OCI-LY7 (cell line): ENCODE data around the gene TTLL5. TPM values are rescaled to one million over a fixed set of nuclear protein-coding genes. Genes with fewer than 3 reads are reported as not detected.
A peak's percentile ranks its signal among the peaks of the same experiment; 100 is the strongest.

Experiments used
- BruUV-seq: library from RNA; stranded (reverse); fragments of 400-500 nt; replicated peaks from 2 replicates; lab custom pipeline; 2021; lab: Mats Ljungman, UMichigan
- CTCF ChIA-PET: fragments of 300-600 bp; sonication (Branson Sonifier 250); formaldehyde crosslinking; loops from one replicate; lab custom pipeline; 2022; ENCODE audit warnings: antibody characterized with exemption; ENCODE audit not compliant: unreplicated experiment; lab: Charles Lee
- POLR2A ChIA-PET: fragments of 300-600 bp; sonication (Branson Sonifier 250); formaldehyde crosslinking; loops from one replicate; lab custom pipeline; 2022; ENCODE audit warnings: antibody characterized with exemption; lab: Charles Lee
- DNase-seq: peaks from one replicate; pipeline ENCODE4 v3.0.0-alpha.2; 2015; ENCODE audit warnings: low spot score
- H2AFZ ChIP-seq: fragments of 200-600 bp; sonication (generic), shearing (Covaris generic); 2 replicates; pipeline ENCODE4 v1.6.1; 2014; ENCODE audit warnings: mild to moderate bottlenecking, antibody characterized with exemption, low read length, moderate library complexity
- H3K27ac ChIP-seq: fragments of 200-600 bp; sonication (generic); 2 replicates; pipeline ENCODE4 v1.5.1; 2014; ENCODE audit warnings: mixed run types, low read depth, mild to moderate bottlenecking, moderate library complexity, low read length, inconsistent platforms; ENCODE audit not compliant: poor library complexity, severe bottlenecking
- H3K36me3 ChIP-seq: fragments of 200-600 bp; sonication (generic); 2 replicates; pipeline ENCODE4 v1.6.1; 2014; ENCODE audit warnings: mild to moderate bottlenecking, antibody characterized with exemption, low read length, moderate library complexity, mixed read lengths; ENCODE audit not compliant: insufficient read depth
- H3K4me1 ChIP-seq: fragments of 200-600 bp; sonication (generic); 2 replicates; pipeline ENCODE4 v1.5.1; 2014; ENCODE audit warnings: mild to moderate bottlenecking, low read length; ENCODE audit not compliant: insufficient read depth, poor library complexity, severe bottlenecking
- H3K4me2 ChIP-seq: fragments of 200-600 bp; sonication (generic); 2 replicates; pipeline ENCODE4 v1.6.1; 2014; ENCODE audit warnings: mild to moderate bottlenecking, low read length
- H3K4me3 ChIP-seq: fragments of 200-600 bp; sonication (generic); 2 replicates; pipeline ENCODE4 v1.5.1; 2014; ENCODE audit warnings: mild to moderate bottlenecking, low read depth, low read length; ENCODE audit not compliant: poor library complexity, severe bottlenecking
- H3K79me2 ChIP-seq: fragments of 200-600 bp; sonication (generic); 2 replicates; pipeline ENCODE4 v1.6.1; 2016; ENCODE audit warnings: low read depth, mild to moderate bottlenecking, low read length, moderate library complexity, mixed read lengths; ENCODE audit not compliant: insufficient read depth
- H3K9me2 ChIP-seq: fragments of 200-600 bp; sonication (generic); 2 replicates; pipeline ENCODE4 v1.6.1; 2016; ENCODE audit warnings: mild to moderate bottlenecking, low read length, mixed read lengths; ENCODE audit not compliant: insufficient read depth
- H3K9me3 ChIP-seq: fragments of 200-600 bp; sonication (generic); 2 replicates; pipeline ENCODE4 v1.6.1; 2014; ENCODE audit warnings: mild to moderate bottlenecking, mixed run types, low read length, mixed read lengths
- H4K20me1 ChIP-seq: fragments of 200-600 bp; sonication (generic); 2 replicates; pipeline ENCODE4 v1.6.1; 2014; ENCODE audit warnings: mild to moderate bottlenecking, antibody characterized with exemption, low read length, moderate library complexity, mixed read lengths; ENCODE audit not compliant: insufficient read depth
- CTCF ChIP-seq: fragments of 200-600 bp; sonication (generic); conservative IDR thresholded peaks from 2 replicates; pipeline ENCODE4 v1.5.1; 2014; ENCODE audit warnings: mild to moderate bottlenecking, antibody characterized with exemption, low read length, moderate library complexity, mixed read lengths
- EZH2phosphoT487 ChIP-seq: fragments of 200-600 bp; sonication (generic); IDR thresholded peaks from 2 replicates; pipeline ENCODE4 v1.6.1; 2018; ENCODE audit warnings: low read depth, borderline replicate concordance, mild to moderate bottlenecking, mixed run types, antibody characterized with exemption, low read length, moderate library complexity, mixed read lengths
- intact Hi-C: fragments of 100-400 bp; cut with micrococcal nuclease; formaldehyde crosslinking; loops from one replicate; pipeline ENCODE4 v1.10.0; 2022; ENCODE audit not compliant: unreplicated experiment
- total RNA-seq, 2 experiments: library from RNA; depleted of rRNA in 1 of 2; stranded (reverse); fragments of >200 nt in 1 of 2; shearing (Covaris generic) in 1 of 2; gene quantifications; 2 replicates each; pipeline ENCODE4 v1.2.3, GENCODE V29; 2014 to 2022

Gene TTLL5
- total RNA-seq, 2 experiments from 2014 or later = 34.3 to 55.6 TPM

GRCh38 chr14:75981426-75982265, 320.6 kb downstream of the TTLL5 start, which contains the start of gene TGFB3:
Gene TGFB3, minus strand, starts transcription at chr14:75981995. Its CDS starts 1,102 bp downstream, at chr14:75980893.
- H3K27ac ChIP-seq = no peak within 1 kb of the TSS
- no peaks in the 10 kb centered on the region for H3K9me3 ChIP-seq
- intact Hi-C loops = loop anchor here (1.0 kb wide), 2 partner anchors 75 to 272 kb away; no protein-coding TSS in a partner anchor
- ChIA-PET POLR2A (interaction anchor here (0.5 to 1.2 kb wide), 5 partner anchors 75 to 1205 kb away, joined by 3 to 5 read pairs (median 3); no protein-coding TSS in a partner anchor), CTCF (interaction anchor here (1.2 kb wide), 1 partner anchor 75 kb away, joined by 3 read pairs; no protein-coding TSS in a partner anchor)
- no TSS peak for BruUV-seq
- H3K4me3 ChIP-seq = peak within 1 kb of the TSS; percentile 76
- peak within 1 kb of the TSS; percentile 98 for H3K4me2 ChIP-seq
- peaks cover 50% of the 10 kb centered on the region for H3K4me1 ChIP-seq
- H3K36me3 ChIP-seq = no peaks in the 10 kb centered on the region
- H3K79me2 ChIP-seq = no peaks in the 10 kb centered on the region
- H2AFZ ChIP-seq = peak within 1 kb of the TSS; percentile 96
- no peaks in the 10 kb centered on the region for H4K20me1 ChIP-seq
- DNase-seq = peak; percentile 35
- TF ChIP-seq EZH2phosphoT487 (no peak), CTCF (no peak)
- no peaks in the 10 kb centered on the region for H3K9me2 ChIP-seq

GRCh38 chr14:75982266-75983018, 321.4 kb downstream of the TTLL5 start:
- H4K20me1 ChIP-seq = no peaks in the 10 kb centered on the region
- intact Hi-C loops = loop anchor here (1.0 kb wide), 2 partner anchors 76 to 273 kb away; no protein-coding TSS in a partner anchor
- H3K9me3 ChIP-seq = no peaks in the 10 kb centered on the region
- BruUV-seq = no TSS peak
- H3K9me2 ChIP-seq = no peaks in the 10 kb centered on the region
- ChIA-PET CTCF (interaction anchor here (0.8 to 1.3 kb wide), 2 partner anchors 76 to 274 kb away, joined by 3 to 9 read pairs; no protein-coding TSS in a partner anchor), POLR2A (interaction anchor here (0.5 to 1.3 kb wide), 8 partner anchors 73 to 1206 kb away, joined by 3 to 5 read pairs (median 3); no protein-coding TSS in a partner anchor)
- no peaks in the 10 kb centered on the region for H3K79me2 ChIP-seq
- H3K27ac ChIP-seq = no peak overlapping the region
- H3K4me3 ChIP-seq = peak overlapping the region; percentile 76
- peak overlapping the region; percentile 98 for H3K4me2 ChIP-seq
- H3K4me1 ChIP-seq = peaks cover 42% of the 10 kb centered on the region
- H3K36me3 ChIP-seq = no peaks in the 10 kb centered on the region
- TF ChIP-seq EZH2phosphoT487 (no peak), CTCF (peak; percentile 70)
- peak overlapping the region; percentile 96 for H2AFZ ChIP-seq
- peak; percentile 78 for DNase-seq
